HUES64 (cell line): ENCODE measurements around the gene ACD.
A peak's percentile ranks its signal among the peaks of the same experiment; 100 is the strongest.

Experiments
- H3K27ac ChIP-seq: 2 replicates; pipeline ENCODE4 v1.7.0; 2013; ENCODE audit warnings: low read depth, low read length, inconsistent platforms
- H3K27me3 ChIP-seq: 2 replicates; pipeline ENCODE4 v1.6.1; 2013; ENCODE audit warnings: mild to moderate bottlenecking, low read length; ENCODE audit not compliant: insufficient read depth
- H3K36me3 ChIP-seq: 2 replicates; pipeline ENCODE4 v1.6.1; 2013; ENCODE audit warnings: mild to moderate bottlenecking, low read length; ENCODE audit not compliant: insufficient read depth
- H3K4me1 ChIP-seq: 2 replicates; pipeline ENCODE4 v1.6.1; 2013; ENCODE audit warnings: mild to moderate bottlenecking, low read length, moderate library complexity; ENCODE audit not compliant: insufficient read depth
- H3K4me3 ChIP-seq: 2 replicates; pipeline ENCODE4 v1.5.1; 2013; ENCODE audit warnings: mild to moderate bottlenecking, low read length, moderate library complexity
- H3K9ac ChIP-seq: 2 replicates; pipeline ENCODE4 v1.6.1; 2013; ENCODE audit warnings: mild to moderate bottlenecking, low read depth, low read length
- H3K9me3 ChIP-seq: 2 replicates; pipeline ENCODE4 v1.6.1; 2013; ENCODE audit warnings: low read depth, low read length; ENCODE audit not compliant: insufficient read depth
- WGBS: fragments of 150-250, 120-280 bp; methylation state at CpG from one replicate; pipeline ENCODE4 v1.1.7; 2013; ENCODE audit warnings: missing lambda C conversion rate; 5-methylcytosine and 5-hydroxymethylcytosine counted together

The ACD gene

GRCh38 chr16:67645397-67646121, 14.5 kb downstream of the ACD start:
- Histone ChIP-seq H3K27ac (no peak overlapping the region), H3K4me1 (no peaks in the 10 kb centered on the region), H3K27me3 (peaks cover under 1% of the 10 kb centered on the region; the same call in 1 of the 2 replicates), H3K9ac (peak overlapping the region; percentile 72), H3K36me3 (peaks cover 6% of the 10 kb centered on the region; the same call in 1 of the 2 replicates), H3K4me3 (peak overlapping the region; percentile 54), H3K9me3 (no peaks in the 10 kb centered on the region)
- WGBS: 85% methylated on average over 15 of the region's 15 CpGs

- no peak overlapping the region for H3K9ac ChIP-seq
- H3K9me3 ChIP-seq: no peaks in the 10 kb centered on the region
- H3K4me1 ChIP-seq: no peaks in the 10 kb centered on the region
- H3K4me3 ChIP-seq: no peak overlapping the region
- 94% methylated on average over 9 of the region's 9 CpGs for WGBS
- H3K36me3 ChIP-seq: peaks cover 2% of the 10 kb centered on the region
- H3K27ac ChIP-seq: no peak overlapping the region
- no peaks in the 10 kb centered on the region; the same call in 1 of the 2 replicates for H3K27me3 ChIP-seq
These were observed 16.0 kb downstream of the ACD start for GRCh38 chr16:67644038-67644437.

GRCh38 chr16:67641779-67642708, 18.0 kb downstream of the ACD start:
- H3K27me3 ChIP-seq: no peaks in the 10 kb centered on the region
- H3K4me3 ChIP-seq: no peak overlapping the region
- H3K4me1 ChIP-seq: no peaks in the 10 kb centered on the region
- no peak overlapping the region for H3K27ac ChIP-seq
- WGBS: 82% methylated on average over 10 of the region's 10 CpGs
- no peaks in the 10 kb centered on the region for H3K9me3 ChIP-seq
- H3K9ac ChIP-seq: no peak overlapping the region
- peaks cover 22% of the 10 kb centered on the region for H3K36me3 ChIP-seq

- Histone ChIP-seq H3K9ac (no peak overlapping the region), H3K4me3 (no peak overlapping the region), H3K9me3 (no peaks in the 10 kb centered on the region), H3K4me1 (no peaks in the 10 kb centered on the region), H3K36me3 (peaks cover 59% of the 10 kb centered on the region), H3K27me3 (no peaks in the 10 kb centered on the region), H3K27ac (no peak overlapping the region)
- 98% methylated on average over 12 of the region's 12 CpGs for WGBS
These were observed 22.4 kb downstream of the ACD start for GRCh38 chr16:67637625-67638024.

- WGBS: 98% methylated on average over 8 of the region's 8 CpGs
- Histone ChIP-seq H3K36me3 (peaks cover 68% of the 10 kb centered on the region), H3K4me3 (no peak overlapping the region), H3K9me3 (no peaks in the 10 kb centered on the region), H3K9ac (no peak overlapping the region), H3K4me1 (no peaks in the 10 kb centered on the region), H3K27ac (no peak overlapping the region), H3K27me3 (no peaks in the 10 kb centered on the region)
These were observed 23.3 kb downstream of the ACD start for GRCh38 chr16:67636713-67637112.

- peaks cover 87% of the 10 kb centered on the region for H3K36me3 ChIP-seq
- H3K4me3 ChIP-seq: no peak overlapping the region
- WGBS: 91% methylated on average over 7 of the region's 7 CpGs
- no peaks in the 10 kb centered on the region for H3K9me3 ChIP-seq
- H3K27ac ChIP-seq: no peak overlapping the region
- no peaks in the 10 kb centered on the region for H3K4me1 ChIP-seq
- no peak overlapping the region for H3K9ac ChIP-seq
- H3K27me3 ChIP-seq: no peaks in the 10 kb centered on the region
These were observed 27.5 kb downstream of the ACD start for GRCh38 chr16:67632415-67633172.

- H3K27me3 ChIP-seq: no peaks in the 10 kb centered on the region
- no peak overlapping the region for H3K9ac ChIP-seq
- no peaks in the 10 kb centered on the region for H3K9me3 ChIP-seq
- no peaks in the 10 kb centered on the region for H3K4me1 ChIP-seq
- no peak overlapping the region for H3K4me3 ChIP-seq
- peaks cover 86% of the 10 kb centered on the region for H3K36me3 ChIP-seq
- H3K27ac ChIP-seq: no peak overlapping the region
- 97% methylated on average over 14 of the region's 14 CpGs for WGBS
These were observed 31.8 kb downstream of the ACD start for GRCh38 chr16:67628216-67628615.

GRCh38 chr16:67613808-67614207, 46.3 kb downstream of the ACD start:
- Histone ChIP-seq H3K4me1 (no peaks in the 10 kb centered on the region), H3K27me3 (no peaks in the 10 kb centered on the region), H3K27ac (no peak overlapping the region), H3K9ac (no peak overlapping the region), H3K36me3 (peaks cover 71% of the 10 kb centered on the region), H3K4me3 (no peak overlapping the region), H3K9me3 (no peaks in the 10 kb centered on the region)
- WGBS: 92% methylated on average over 10 of the region's 10 CpGs

- Histone ChIP-seq H3K36me3 (peaks cover 28% of the 10 kb centered on the region), H3K4me3 (no peak overlapping the region), H3K27me3 (no peaks in the 10 kb centered on the region), H3K9ac (no peak overlapping the region), H3K27ac (no peak overlapping the region), H3K4me1 (no peaks in the 10 kb centered on the region), H3K9me3 (no peaks in the 10 kb centered on the region)
- WGBS: 98% methylated on average over 2 of the region's 3 CpGs
These were observed 51.7 kb downstream of the ACD start for GRCh38 chr16:67608364-67608763.
